Lung (tissue), 12 donors: ENCODE measurements around the gene CDC14A. TPM values are rescaled to one million over a fixed set of nuclear protein-coding genes. Genes with fewer than 3 reads are reported as not detected.

Experiments
- ATAC-seq: fragments of 200-7000 bp; cut with Tn5 transposase; one replicate; pipeline ENCODE4 v1.9.1; 2020; ENCODE audit warnings: moderate number of reproducible peaks; ENCODE audit not compliant: insufficient read depth, low FRiP score
- DNase-seq, 3 donors: peaks; one replicate each; pipeline ENCODE4 v3.0.0-alpha.2; 2013 to 2017
- H3K27ac ChIP-seq, 2 donors: one replicate each; pipeline ENCODE4 v1.5.1; 2013; ENCODE audit warnings: mild to moderate bottlenecking in 2 of 2, moderate library complexity in 2 of 2, control low read depth in 1 of 2, inconsistent platforms in 1 of 2, low read depth in 1 of 2, low read length in 1 of 2
- H3K27me3 ChIP-seq, 3 donors: one replicate each; pipeline ENCODE4 v1.5.1; 2013; ENCODE audit warnings: low read length in 2 of 3; ENCODE audit not compliant: control insufficient read depth in 3 of 3, insufficient read depth in 3 of 3
- H3K36me3 ChIP-seq, 4 donors: one replicate each; pipeline ENCODE4 v1.5.1; 2013; ENCODE audit warnings: low read length in 4 of 4, mild to moderate bottlenecking in 1 of 4, moderate library complexity in 1 of 4; ENCODE audit not compliant: control insufficient read depth in 4 of 4, insufficient read depth in 4 of 4
- H3K4me1 ChIP-seq, 5 donors: one replicate each; pipeline ENCODE4 v1.5.1; 2013; ENCODE audit warnings: low read length in 5 of 5, mild to moderate bottlenecking in 2 of 5, moderate library complexity in 1 of 5; ENCODE audit not compliant: control insufficient read depth in 5 of 5, insufficient read depth in 5 of 5
- H3K4me3 ChIP-seq: one replicate; pipeline ENCODE4 v1.5.1; 2013; ENCODE audit warnings: mild to moderate bottlenecking, control low read depth, moderate library complexity
- H3K9ac ChIP-seq, 2 donors: one replicate each; pipeline ENCODE4 v1.5.1; 2013; ENCODE audit warnings: low read length in 2 of 2, control low read depth in 1 of 2; ENCODE audit not compliant: insufficient read depth in 1 of 2
- H3K9me3 ChIP-seq, 4 donors: one replicate each; pipeline ENCODE4 v1.5.1; 2013; ENCODE audit warnings: low read length in 3 of 4, mild to moderate bottlenecking in 1 of 4, moderate library complexity in 1 of 4; ENCODE audit not compliant: control insufficient read depth in 4 of 4, insufficient read depth in 3 of 4
- CTCF ChIP-seq: IDR thresholded peaks from 2 replicates; pipeline ENCODE4 v1.5.1; 2012; ENCODE audit warnings: mild to moderate bottlenecking; ENCODE audit errors: control extremely low read depth, extremely low read depth
- WGBS, 2 donors: extraction: QIAGEN DNeasy Blood & Tissue Kit; methylation state at CpG; one replicate each; pipeline ENCODE4 v1.1.7; 2013; 5-methylcytosine and 5-hydroxymethylcytosine counted together
- polyA plus RNA-seq, 2 donors: library from polyadenylated mRNA; stranded (reverse); fragments of 200-250 nt; gene quantifications; one replicate each; pipeline ENCODE4 v1.2.1, GENCODE V29; 2013
- total RNA-seq, 2 donors: library from RNA; depleted of rRNA in 1 of 2; stranded (reverse); fragments of >200 nt in 1 of 2; gene quantifications; one replicate each; pipeline ENCODE4 v1.2.1, GENCODE V29; 2014 to 2021
- donor health status: control.
- donor health status: control.
- donor health status: Bipolar disorder and iron deficiency.
- donor health status: healthy.
- donor health status: DM: yes; HTN: yes; CAD: no.

CDC14A gene
- total and polyA plus RNA-seq, 4 donors = 3.6 to 45.4 (median 12.1) TPM

GRCh38 chr1:100378956-100379355, 26.6 kb downstream of the CDC14A start:
- no peak for DNase-seq
- Histone ChIP-seq H3K27me3 (no peaks in the 10 kb centered on the region), H3K4me3 (no peak overlapping the region), H3K27ac (no peak overlapping the region), H3K9me3 (no peaks in the 10 kb centered on the region), H3K36me3 (peaks cover 0 to 3% (median 2%) of the 10 kb centered on the region in 4 donors), H3K9ac (no peak overlapping the region), H3K4me1 (peaks cover 0 to 4% (median 0%) of the 10 kb centered on the region in 5 donors)
- 93 to 96% methylated on average over 2 of the region's 2 CpGs for WGBS, 2 donors
- no peak for TF ChIP-seq CTCF
- no peak for ATAC-seq

- H3K9me3 ChIP-seq = no peaks in the 10 kb centered on the region
- H3K4me1 ChIP-seq = peaks cover 0 to 4% (median 0%) of the 10 kb centered on the region in 5 donors
- H3K27me3 ChIP-seq = no peaks in the 10 kb centered on the region
- H3K27ac ChIP-seq = no peak overlapping the region
- no peak overlapping the region for H3K4me3 ChIP-seq
- TF ChIP-seq CTCF = no peak
- DNase-seq (no peak), ATAC-seq (no peak)
- WGBS, 2 donors = 83 to 92% methylated on average over 1 of the region's 1 CpG
- no peak overlapping the region for H3K9ac ChIP-seq
- peaks cover 0 to 3% (median 2%) of the 10 kb centered on the region in 4 donors for H3K36me3 ChIP-seq
These were observed 28.3 kb downstream of the CDC14A start for GRCh38 chr1:100380635-100381034.

GRCh38 chr1:100382657-100383056, 30.4 kb downstream of the CDC14A start:
- Histone ChIP-seq H3K27me3 (no peaks in the 10 kb centered on the region), H3K4me1 (peaks cover 0 to 11% (median 2%) of the 10 kb centered on the region in 5 donors), H3K27ac (no peak overlapping the region), H3K4me3 (no peak overlapping the region), H3K9ac (no peak overlapping the region), H3K9me3 (no peaks in the 10 kb centered on the region), H3K36me3 (peaks cover 0 to 4% (median 2%) of the 10 kb centered on the region in 4 donors)
- DNase-seq (no peak), ATAC-seq (no peak)
- WGBS, 2 donors = 50 to 98% methylated on average over 1 of the region's 1 CpG
- no peak for TF ChIP-seq CTCF
